NCI-H2227 treated with DMSO at 0.1 percent for 48 hours (cell line): ENCODE results near the gene CFAP69.
"Not testable (repeated sequence)": the region's sequence is repeated elsewhere in the genome, so short reads cannot be mapped to it uniquely, and the experiment has no call there.

Experiments
- DNase-seq: peaks from one replicate; lab custom pipeline; 2025; lab: John Stamatoyannopoulos, UW

The CFAP69 gene

GRCh38 chr7:90272242-90272641 is 27.3 kb downstream of the CFAP69 start:
- no peak for DNase-seq

GRCh38 chr7:90274161-90274560 is 29.2 kb downstream of the CFAP69 start:
- no peak for DNase-seq

- no peak for DNase-seq
Observed at GRCh38 chr7:90276033-90276728, 31.2 kb downstream of the CFAP69 start.

GRCh38 chr7:90288154-90288553 is 43.2 kb downstream of the CFAP69 start:
- DNase-seq: no peak

- DNase-seq: no peak
Observed at GRCh38 chr7:90290244-90291113, 45.5 kb downstream of the CFAP69 start.

- peak; percentile 21 for DNase-seq
Observed at GRCh38 chr7:90298145-90299038, 53.4 kb downstream of the CFAP69 start.

GRCh38 chr7:90303241-90303640 is 58.3 kb downstream of the CFAP69 start:
- no peak for DNase-seq

GRCh38 chr7:90309872-90310271 is 64.9 kb downstream of the CFAP69 start:
- DNase-seq: no peak

- no peak for DNase-seq
Observed at GRCh38 chr7:90311175-90311574, 66.2 kb downstream of the CFAP69 start.

- DNase-seq: no peak
Observed at GRCh38 chr7:90312745-90313144, 67.8 kb downstream of the CFAP69 start.

- no peak for DNase-seq
Observed at GRCh38 chr7:90313907-90314306, 68.9 kb downstream of the CFAP69 start.

- DNase-seq: no peak
Observed at GRCh38 chr7:90320014-90320413, 75.0 kb downstream of the CFAP69 start.

- no peak for DNase-seq
Observed at GRCh38 chr7:90320418-90320800, 75.4 kb downstream of the CFAP69 start.

- peak; percentile 12 for DNase-seq
Observed at GRCh38 chr7:90320801-90321494, 76.0 kb downstream of the CFAP69 start, which contains the start of gene FAM237B. TSS of gene FAM237B (minus strand) at chr7:90321304. CDS start at chr7:90319748, 1,556 bp downstream.

- DNase-seq: no peak
Observed at GRCh38 chr7:90322837-90323236, 77.9 kb downstream of the CFAP69 start.

GRCh38 chr7:90326500-90326899 is 81.5 kb downstream of the CFAP69 start:
- DNase-seq: no peak

GRCh38 chr7:90334193-90334843 is 89.3 kb downstream of the CFAP69 start:
- DNase-seq: no peak

- DNase-seq: not testable (repeated sequence)
Observed at GRCh38 chr7:90334926-90335325, 90.0 kb downstream of the CFAP69 start.

- DNase-seq: no peak
Observed at GRCh38 chr7:90337106-90337505, 92.1 kb downstream of the CFAP69 start.

GRCh38 chr7:90345016-90345415 is 100.0 kb downstream of the CFAP69 start:
- no peak for DNase-seq
